IMR-90 (cell line): ENCODE measurements around the gene ARHGEF12.

Experiments used
- BHLHE40 ChIP-seq: fragments of 150-350 bp; IDR thresholded peaks from 2 replicates; pipeline ENCODE4 v1.6.1; 2016; ENCODE audit warnings: mild to moderate bottlenecking, low read depth, low read length
- CTCF ChIP-seq: conservative IDR thresholded peaks from 2 replicates; pipeline ENCODE4 v1.5.1; 2012; ENCODE audit warnings: mild to moderate bottlenecking, low read depth, low read length, improper control_type of control experiment
- ELK1 ChIP-seq: fragments of 150-350 bp; IDR thresholded peaks from 2 replicates; pipeline ENCODE4 v1.6.1; 2016; ENCODE audit warnings: low read depth, mild to moderate bottlenecking, low read length, moderate library complexity, borderline replicate concordance
- FOS ChIP-seq: fragments of 150-350 bp; IDR thresholded peaks from 2 replicates; pipeline ENCODE4 v1.6.1; 2016; ENCODE audit warnings: low read depth, low read length
- MAFK ChIP-seq: IDR thresholded peaks from 2 replicates; pipeline ENCODE4 v1.6.1; 2012; ENCODE audit warnings: low read depth, low read length, improper control_type of control experiment
- MAZ ChIP-seq: IDR thresholded peaks from 2 replicates; pipeline ENCODE4 v1.6.1; 2012; ENCODE audit warnings: low read depth, mild to moderate bottlenecking, low read length, improper control_type of control experiment, moderate library complexity, borderline replicate concordance
- MXI1 ChIP-seq: IDR thresholded peaks from 2 replicates; pipeline ENCODE4 v1.6.1; 2012; ENCODE audit warnings: low read depth, mild to moderate bottlenecking, low read length, moderate library complexity, borderline replicate concordance
- NFE2L2 ChIP-seq: fragments of 150-350 bp; IDR thresholded peaks from 2 replicates; pipeline ENCODE4 v1.6.1; 2016; ENCODE audit warnings: low read depth, mild to moderate bottlenecking, low read length
- POLR2A ChIP-seq: IDR thresholded peaks from 2 replicates; pipeline ENCODE4 v1.6.1; 2012; ENCODE audit warnings: mild to moderate bottlenecking, low read depth, low read length
- RAD21 ChIP-seq: IDR thresholded peaks from 2 replicates; pipeline ENCODE4 v1.6.1; 2012; ENCODE audit warnings: low read length, improper control_type of control experiment
- SMC3 ChIP-seq: fragments of 150-350 bp; IDR thresholded peaks from 2 replicates; pipeline ENCODE4 v1.6.1; 2016; ENCODE audit warnings: low read depth, mild to moderate bottlenecking, antibody characterized with exemption, low read length, moderate library complexity
- USF2 ChIP-seq: fragments of 150-350 bp; IDR thresholded peaks from 2 replicates; pipeline ENCODE4 v1.6.1; 2017; ENCODE audit warnings: mild to moderate bottlenecking, antibody characterized with exemption, low read length, low read depth

- TF ChIP-seq RAD21 = no peak
- no peak for TF ChIP-seq CTCF
- TF ChIP-seq SMC3 = no peak
- TF ChIP-seq NFE2L2 = no peak
- TF ChIP-seq FOS = no peak
- TF ChIP-seq MXI1 = no peak
- TF ChIP-seq POLR2A = no peak
- no peak for TF ChIP-seq MAFK
- no peak for TF ChIP-seq ELK1
- TF ChIP-seq BHLHE40 = no peak
- no peak for TF ChIP-seq MAZ
- no peak for TF ChIP-seq USF2
Observed at GRCh38 chr11:120424970-120425332, 88.7 kb downstream of the ARHGEF12 start.
